Measurements from ENCODE around the gene LDLRAD3.
A peak's percentile ranks its signal among the peaks of the same experiment; 100 is the strongest.

Gene LDLRAD3, protein sequence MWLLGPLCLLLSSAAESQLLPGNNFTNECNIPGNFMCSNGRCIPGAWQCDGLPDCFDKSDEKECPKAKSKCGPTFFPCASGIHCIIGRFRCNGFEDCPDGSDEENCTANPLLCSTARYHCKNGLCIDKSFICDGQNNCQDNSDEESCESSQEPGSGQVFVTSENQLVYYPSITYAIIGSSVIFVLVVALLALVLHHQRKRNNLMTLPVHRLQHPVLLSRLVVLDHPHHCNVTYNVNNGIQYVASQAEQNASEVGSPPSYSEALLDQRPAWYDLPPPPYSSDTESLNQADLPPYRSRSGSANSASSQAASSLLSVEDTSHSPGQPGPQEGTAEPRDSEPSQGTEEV

GRCh38 chr11:35943713-35944502, at the start of gene LDLRAD3:
Gene LDLRAD3 (plus strand): TSS chr11:35944062. CDS start chr11:35944099, 37 bp downstream.
- Histone ChIP-seq H2AFZ (ENCODE audit: low read length) (peak within 1 kb of the TSS; percentile 79), H3K9me2 (replicated peaks; ENCODE audit: low read depth, low read length) (no peaks in the 10 kb centered on the region), H3F3A (ENCODE audit: low read depth) (no peaks in the 10 kb centered on the region), H3K36me3 (ENCODE audit: insufficient read depth, low read length) (no peaks in the 10 kb centered on the region), H3K9me3 (ENCODE audit: insufficient read depth, low read depth, low read length) (no peaks in the 10 kb centered on the region), H3K79me2 (ENCODE audit: insufficient read depth, low read length) (peaks cover 4% of the 10 kb centered on the region; the same call in 1 of the 2 replicates), H3K4me3 (ENCODE audit: low read length, poor library complexity, severe bottlenecking) (peak within 1 kb of the TSS; percentile 75), H3K4me2 (ENCODE audit: low read depth, low read length, poor library complexity, severe bottlenecking) (peak within 1 kb of the TSS; percentile 73), H4K20me1 (ENCODE audit: insufficient read depth, low read length, poor library complexity, severe bottlenecking) (no peaks in the 10 kb centered on the region), H3K27me3 (ENCODE audit: insufficient read depth, low read length, poor library complexity, severe bottlenecking) (no peaks in the 10 kb centered on the region), H3K9ac (ENCODE audit: low read depth, low read length, poor library complexity, severe bottlenecking) (peak within 1 kb of the TSS; percentile 63), H3K4me1 (ENCODE audit: insufficient read depth, low read length, poor library complexity, severe bottlenecking) (peaks cover 6% of the 10 kb centered on the region)
- TF ChIP-seq, protein P1, sequence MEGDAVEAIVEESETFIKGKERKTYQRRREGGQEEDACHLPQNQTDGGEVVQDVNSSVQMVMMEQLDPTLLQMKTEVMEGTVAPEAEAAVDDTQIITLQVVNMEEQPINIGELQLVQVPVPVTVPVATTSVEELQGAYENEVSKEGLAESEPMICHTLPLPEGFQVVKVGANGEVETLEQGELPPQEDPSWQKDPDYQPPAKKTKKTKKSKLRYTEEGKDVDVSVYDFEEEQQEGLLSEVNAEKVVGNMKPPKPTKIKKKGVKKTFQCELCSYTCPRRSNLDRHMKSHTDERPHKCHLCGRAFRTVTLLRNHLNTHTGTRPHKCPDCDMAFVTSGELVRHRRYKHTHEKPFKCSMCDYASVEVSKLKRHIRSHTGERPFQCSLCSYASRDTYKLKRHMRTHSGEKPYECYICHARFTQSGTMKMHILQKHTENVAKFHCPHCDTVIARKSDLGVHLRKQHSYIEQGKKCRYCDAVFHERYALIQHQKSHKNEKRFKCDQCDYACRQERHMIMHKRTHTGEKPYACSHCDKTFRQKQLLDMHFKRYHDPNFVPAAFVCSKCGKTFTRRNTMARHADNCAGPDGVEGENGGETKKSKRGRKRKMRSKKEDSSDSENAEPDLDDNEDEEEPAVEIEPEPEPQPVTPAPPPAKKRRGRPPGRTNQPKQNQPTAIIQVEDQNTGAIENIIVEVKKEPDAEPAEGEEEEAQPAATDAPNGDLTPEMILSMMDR (conservative IDR thresholded peaks at IDR 0.05; ENCODE audit: low read length) = no peak
- TF ChIP-seq EZH2phosphoT487 (IDR thresholded peaks at IDR 0.05; ENCODE audit: borderline replicate concordance) = no peak

DNA sequence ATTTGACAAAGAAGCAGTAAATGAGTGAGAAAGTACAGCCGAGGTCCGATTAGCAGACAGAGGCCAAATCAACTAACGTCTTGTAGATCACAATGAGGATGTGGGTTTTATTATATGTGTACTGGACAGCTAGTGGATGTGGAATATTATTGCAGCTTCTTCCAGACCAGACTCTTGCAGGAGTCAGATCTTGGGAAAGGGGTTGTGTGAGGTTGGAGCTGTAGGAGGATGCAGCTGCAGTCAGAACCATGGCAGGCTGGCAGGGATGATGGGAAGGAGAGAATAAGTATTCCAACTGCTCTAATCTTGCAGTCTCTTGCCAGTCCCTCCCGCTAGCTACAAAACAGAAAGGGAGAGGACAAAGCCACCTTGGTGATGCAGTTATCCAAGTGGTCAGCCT, 46.8 kb upstream of the LDLRAD3 start:
- no peaks in the 10 kb centered on the region for H3K4me1 ChIP-seq (ENCODE audit: insufficient read depth, low read length, poor library complexity, severe bottlenecking)
- H3K79me2 ChIP-seq (ENCODE audit: insufficient read depth, low read length) = no peaks in the 10 kb centered on the region
- no peaks in the 10 kb centered on the region for H3F3A ChIP-seq (ENCODE audit: low read depth)
- H3K9me3 ChIP-seq (ENCODE audit: insufficient read depth, low read depth, low read length) = no peaks in the 10 kb centered on the region
- H3K9me2 ChIP-seq (replicated peaks; ENCODE audit: low read depth, low read length) = no peaks in the 10 kb centered on the region
- no peak overlapping the region for H3K4me2 ChIP-seq (ENCODE audit: low read depth, low read length, poor library complexity, severe bottlenecking)
- TF ChIP-seq EZH2phosphoT487 (IDR thresholded peaks at IDR 0.05; ENCODE audit: borderline replicate concordance) = no peak
- TF ChIP-seq, protein P1 (conservative IDR thresholded peaks at IDR 0.05; ENCODE audit: low read length) = no peak; the same call in 1 of the 2 replicates
- H3K36me3 ChIP-seq (ENCODE audit: insufficient read depth, low read length) = no peaks in the 10 kb centered on the region
- H2AFZ ChIP-seq (ENCODE audit: low read length) = no peak overlapping the region
- H3K9ac ChIP-seq (ENCODE audit: low read depth, low read length, poor library complexity, severe bottlenecking) = no peak overlapping the region
- no peaks in the 10 kb centered on the region for H3K27me3 ChIP-seq (ENCODE audit: insufficient read depth, low read length, poor library complexity, severe bottlenecking)
- H3K4me3 ChIP-seq (ENCODE audit: low read length, poor library complexity, severe bottlenecking) = no peak overlapping the region
- no peaks in the 10 kb centered on the region for H4K20me1 ChIP-seq (ENCODE audit: insufficient read depth, low read length, poor library complexity, severe bottlenecking)

- Histone ChIP-seq H2AFZ (ENCODE audit: low read length) (no peak overlapping the region), H3K79me2 (ENCODE audit: insufficient read depth, low read length) (no peaks in the 10 kb centered on the region), H3K4me2 (ENCODE audit: low read depth, low read length, poor library complexity, severe bottlenecking) (no peak overlapping the region), H3K9me3 (ENCODE audit: insufficient read depth, low read depth, low read length) (peaks cover 12% of the 10 kb centered on the region), H4K20me1 (ENCODE audit: insufficient read depth, low read length, poor library complexity, severe bottlenecking) (no peaks in the 10 kb centered on the region), H3K27me3 (ENCODE audit: insufficient read depth, low read length, poor library complexity, severe bottlenecking) (no peaks in the 10 kb centered on the region), H3K4me1 (ENCODE audit: insufficient read depth, low read length, poor library complexity, severe bottlenecking) (peaks cover 12% of the 10 kb centered on the region), H3K9me2 (replicated peaks; ENCODE audit: low read depth, low read length) (no peaks in the 10 kb centered on the region), H3K9ac (ENCODE audit: low read depth, low read length, poor library complexity, severe bottlenecking) (no peak overlapping the region), H3K36me3 (ENCODE audit: insufficient read depth, low read length) (no peaks in the 10 kb centered on the region), H3F3A (ENCODE audit: low read depth) (no peaks in the 10 kb centered on the region), H3K4me3 (ENCODE audit: low read length, poor library complexity, severe bottlenecking) (no peak overlapping the region)
- TF ChIP-seq, protein P1 (conservative IDR thresholded peaks at IDR 0.05; ENCODE audit: low read length) = no peak
- TF ChIP-seq EZH2phosphoT487 (IDR thresholded peaks at IDR 0.05; ENCODE audit: borderline replicate concordance) = no peak
Measured at GRCh38 chr11:35902961-35903360, 40.9 kb upstream of the LDLRAD3 start.

All from Loucy (cell line).